ENCODE data around the gene ERG. TPM values are rescaled to one million over a fixed set of nuclear protein-coding genes. Genes with fewer than 3 reads are reported as not detected.

ERG gene
- total RNA-seq, 8 experiments from 2014 or later, result 0.09 to 0.97 (median 0.51) TPM; not detected in 1

- WGBS, 10 experiments, result 51 to 100% (median 89%) methylated on average over 2 to 12 of the region's 12 CpGs
- ATAC-seq (replicated peaks in 6 of 8), result no peak
- in situ Hi-C loops (cut with MboI; ENCODE audit: low pct_unique_long_range_greater_than_20kb in 2 of 9, low sequenced_read_pairs in 9 of 9, unreplicated experiment in 9 of 9), result no loop called here
- H3K27ac ChIP-seq, result no peak overlapping the region
- peaks cover 4% of the 10 kb centered on the region in 2 donors for H3K4me1 ChIP-seq (replicated peaks in 1 of 2)
- no peak overlapping the region for H3K4me3 ChIP-seq
These were observed 18.4 kb downstream of the ERG start for GRCh38 chr21:38479641-38480525.

DNA sequence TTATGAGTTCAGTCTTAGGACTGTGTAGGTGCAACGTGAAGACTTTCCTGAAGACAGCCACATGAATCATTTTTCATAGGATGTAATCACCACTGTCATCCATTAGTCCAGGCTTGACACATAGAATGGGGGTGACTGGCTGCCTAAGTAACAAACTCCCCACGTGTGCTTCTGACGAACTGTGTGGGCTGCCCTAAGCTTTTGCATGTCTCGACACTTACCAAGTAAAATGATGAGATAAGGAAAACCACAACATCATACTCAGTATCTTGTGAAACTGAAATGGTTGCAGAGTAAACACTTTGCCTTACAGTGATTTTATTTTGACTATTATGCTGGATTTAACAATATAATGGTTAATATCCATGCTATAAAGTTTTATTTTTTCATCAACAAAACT lies 19.5 kb downstream of the ERG start:
- Histone ChIP-seq H3K4me3 (no peak overlapping the region), H3K27ac (no peak overlapping the region), H3K4me1 (replicated peaks in 1 of 2) (peaks cover 4% of the 10 kb centered on the region in 2 donors)
- WGBS, 10 experiments, result 45 to 100% (median 70%) methylated on average over 1 to 4 of the region's 4 CpGs
- ATAC-seq (replicated peaks in 6 of 8), result no peak
- in situ Hi-C loops (cut with MboI; ENCODE audit: low pct_unique_long_range_greater_than_20kb in 2 of 9, low sequenced_read_pairs in 9 of 9, unreplicated experiment in 9 of 9), result no loop called here

DNA sequence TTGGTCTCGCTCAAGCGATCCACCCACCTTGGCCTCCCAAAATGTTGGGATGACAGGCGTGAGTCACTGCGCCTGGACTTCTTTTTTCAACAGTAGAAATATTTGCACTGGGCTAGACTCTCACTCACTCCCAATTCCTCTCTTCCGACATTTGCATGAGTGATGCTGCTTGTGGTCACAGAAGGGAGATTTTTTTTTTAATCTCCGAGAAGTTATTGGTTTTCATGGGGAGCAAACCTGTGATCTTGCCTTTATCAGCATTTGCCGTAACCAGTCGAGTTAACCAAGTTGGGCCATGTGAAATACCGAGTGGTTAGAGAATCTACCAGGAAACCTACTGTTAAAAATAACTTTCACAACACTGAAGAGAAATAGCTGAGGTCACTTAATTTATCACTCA lies 21.1 kb downstream of the ERG start:
- Histone ChIP-seq H3K4me3 (no peak overlapping the region), H3K27ac (no peak overlapping the region), H3K4me1 (replicated peaks in 1 of 2) (peaks cover 4% of the 10 kb centered on the region in 2 donors)
- in situ Hi-C loops (cut with MboI; ENCODE audit: low pct_unique_long_range_greater_than_20kb in 2 of 9, low sequenced_read_pairs in 9 of 9, unreplicated experiment in 9 of 9), result no loop called here
- 80 to 100% (median 92%) methylated on average over 2 to 8 of the region's 9 CpGs; no CpG with 5 or more reads in 1 of the 10 experiments for WGBS, 10 experiments
- no peak for ATAC-seq (replicated peaks in 6 of 8)

- H3K27ac ChIP-seq, result no peak overlapping the region
- ATAC-seq (replicated peaks in 6 of 8), result no peak
- no peak overlapping the region for H3K4me3 ChIP-seq
- in situ Hi-C loops (cut with MboI; ENCODE audit: low pct_unique_long_range_greater_than_20kb in 2 of 9, low sequenced_read_pairs in 9 of 9, unreplicated experiment in 9 of 9), result no loop called here
- peaks cover 4% of the 10 kb centered on the region in 2 donors for H3K4me1 ChIP-seq (replicated peaks in 1 of 2)
- WGBS, 10 experiments, result 49 to 95% (median 76%) methylated on average over 2 to 12 of the region's 12 CpGs; no CpG with 5 or more reads in 2 of the 10 experiments
These were observed 21.9 kb downstream of the ERG start for GRCh38 chr21:38476385-38476784.

DNA sequence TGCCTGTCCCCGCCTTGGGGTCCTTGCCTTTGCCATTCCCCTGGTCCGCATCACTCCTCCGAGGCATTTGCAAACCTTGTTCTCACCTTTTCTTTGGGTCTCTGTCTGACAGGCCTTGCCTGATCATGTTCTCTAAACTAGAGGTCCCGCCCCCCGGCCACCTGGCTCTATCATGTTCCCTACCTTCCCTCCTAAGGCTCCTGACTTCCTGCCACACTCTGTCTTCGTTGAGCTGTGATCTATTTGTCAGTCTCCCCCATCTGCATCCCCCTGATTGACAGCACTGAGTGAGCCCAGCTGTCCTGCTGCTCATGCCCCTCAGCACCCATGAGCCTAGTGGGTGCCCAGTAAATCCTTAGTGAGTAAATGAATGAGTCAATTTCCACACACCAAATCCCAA lies 22.8 kb downstream of the ERG start:
- H3K27ac ChIP-seq, result no peak overlapping the region
- in situ Hi-C loops (cut with MboI; ENCODE audit: low pct_unique_long_range_greater_than_20kb in 2 of 9, low sequenced_read_pairs in 9 of 9, unreplicated experiment in 9 of 9), result no loop called here
- no peak for ATAC-seq (replicated peaks in 6 of 8)

GRCh38 chr21:38474796-38475195 lies 23.5 kb downstream of the ERG start:
- H3K27ac ChIP-seq, result no peak overlapping the region
- 35 to 100% (median 97%) methylated on average over 4 to 8 of the region's 8 CpGs for WGBS, 10 experiments
- H3K4me3 ChIP-seq, result no peak overlapping the region
- in situ Hi-C loops (cut with MboI; ENCODE audit: low pct_unique_long_range_greater_than_20kb in 2 of 9, low sequenced_read_pairs in 9 of 9, unreplicated experiment in 9 of 9), result no loop called here
- no peak for ATAC-seq (replicated peaks in 6 of 8)
- H3K4me1 ChIP-seq (replicated peaks in 1 of 2), result peaks cover 4% of the 10 kb centered on the region in 2 donors

More for the DNA sequence above, 22.8 kb downstream of the ERG start:
- H3K4me1 ChIP-seq (replicated peaks in 1 of 2), result peaks cover 4% of the 10 kb centered on the region in 2 donors
- WGBS, 10 experiments, result 0 to 100% (median 79%) methylated on average over 1 to 5 of the region's 6 CpGs; no CpG with 5 or more reads in 4 of the 10 experiments
- H3K4me3 ChIP-seq, result no peak overlapping the region

GRCh38 chr21:38474124-38474523 lies 24.2 kb downstream of the ERG start:
- H3K27ac ChIP-seq, result no peak overlapping the region
- H3K4me3 ChIP-seq, result no peak overlapping the region
- ATAC-seq (replicated peaks in 6 of 8), result no peak
- in situ Hi-C loops (cut with MboI; ENCODE audit: low pct_unique_long_range_greater_than_20kb in 2 of 9, low sequenced_read_pairs in 9 of 9, unreplicated experiment in 9 of 9), result no loop called here
- WGBS, 10 experiments, result 17 to 100% (median 67%) methylated on average over 1 to 4 of the region's 7 CpGs; no CpG with 5 or more reads in 4 of the 10 experiments
- H3K4me1 ChIP-seq (replicated peaks in 1 of 2), result peaks cover 4% of the 10 kb centered on the region in 2 donors

DNA sequence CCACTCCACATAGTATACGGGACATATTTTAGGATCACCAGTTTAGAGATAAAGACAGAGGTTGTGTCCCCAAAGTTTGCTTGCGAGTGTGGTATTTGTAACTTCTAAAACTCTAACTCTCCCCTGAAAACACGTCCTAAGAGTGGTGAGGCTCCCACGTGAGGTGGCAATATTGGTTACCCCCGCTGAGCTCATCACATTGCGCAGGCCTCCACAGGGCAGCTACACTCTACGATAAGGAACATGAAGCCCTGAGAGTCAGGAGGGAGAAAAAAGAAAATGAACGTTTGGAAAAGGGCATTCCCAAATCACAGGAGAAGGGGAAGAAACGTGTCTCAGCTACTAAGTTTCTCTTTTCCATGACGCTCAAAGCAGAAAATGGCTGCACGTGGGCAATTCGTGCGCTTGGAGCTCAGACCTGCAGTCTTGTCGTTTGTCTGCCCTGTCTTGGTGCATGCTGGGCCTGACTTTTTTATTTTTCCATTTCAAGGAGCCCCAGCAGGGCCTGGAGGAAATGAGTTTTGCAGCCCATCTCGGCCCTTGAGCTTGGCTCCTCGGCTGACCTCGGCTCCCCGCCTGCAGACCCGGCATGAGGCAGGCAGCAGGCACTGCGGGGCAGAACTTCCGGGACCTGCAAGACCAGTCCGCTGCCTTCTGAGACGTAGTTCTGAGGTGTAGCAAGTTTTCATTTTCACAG lies 25.7 kb downstream of the ERG start:
- peaks cover 4% of the 10 kb centered on the region in 2 donors for H3K4me1 ChIP-seq (replicated peaks in 1 of 2)
- WGBS, 10 experiments, result 39 to 100% (median 74%) methylated on average over 1 to 19 of the region's 23 CpGs; no CpG with 5 or more reads in 2 of the 10 experiments
- no peak overlapping the region for H3K4me3 ChIP-seq
- ATAC-seq (replicated peaks in 6 of 8), result no peak
- no peak overlapping the region for H3K27ac ChIP-seq
- in situ Hi-C loops (cut with MboI; ENCODE audit: low pct_unique_long_range_greater_than_20kb in 2 of 9, low sequenced_read_pairs in 9 of 9, unreplicated experiment in 9 of 9), result no loop called here

DNA sequence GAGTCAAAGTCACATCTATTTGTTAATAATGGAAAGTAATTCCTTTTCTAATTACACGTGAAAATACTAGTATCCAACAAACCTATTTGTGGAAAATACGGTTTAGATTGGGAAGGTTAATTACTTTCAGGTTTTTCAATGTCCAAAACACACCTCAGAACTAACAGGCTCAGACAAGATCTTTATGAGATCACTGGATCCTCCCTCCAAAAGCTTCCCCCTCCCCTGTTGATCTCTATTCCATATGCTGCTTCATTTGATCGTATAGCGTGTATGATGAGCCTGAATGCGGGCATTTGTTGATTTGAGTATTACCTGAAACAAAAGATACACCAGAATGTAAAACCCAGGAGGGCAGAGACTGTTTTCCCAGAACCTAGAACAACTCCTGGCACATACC lies 26.5 kb downstream of the ERG start:
- Histone ChIP-seq H3K4me3 (no peak overlapping the region), H3K27ac (no peak overlapping the region), H3K4me1 (replicated peaks in 1 of 2) (peaks cover 4% of the 10 kb centered on the region in 2 donors)
- WGBS, 10 experiments, result 69 to 100% (median 93%) methylated on average over 2 to 5 of the region's 5 CpGs
- in situ Hi-C loops (cut with MboI; ENCODE audit: low pct_unique_long_range_greater_than_20kb in 2 of 9, low sequenced_read_pairs in 9 of 9, unreplicated experiment in 9 of 9), result no loop called here
- no peak for ATAC-seq (replicated peaks in 6 of 8)

DNA sequence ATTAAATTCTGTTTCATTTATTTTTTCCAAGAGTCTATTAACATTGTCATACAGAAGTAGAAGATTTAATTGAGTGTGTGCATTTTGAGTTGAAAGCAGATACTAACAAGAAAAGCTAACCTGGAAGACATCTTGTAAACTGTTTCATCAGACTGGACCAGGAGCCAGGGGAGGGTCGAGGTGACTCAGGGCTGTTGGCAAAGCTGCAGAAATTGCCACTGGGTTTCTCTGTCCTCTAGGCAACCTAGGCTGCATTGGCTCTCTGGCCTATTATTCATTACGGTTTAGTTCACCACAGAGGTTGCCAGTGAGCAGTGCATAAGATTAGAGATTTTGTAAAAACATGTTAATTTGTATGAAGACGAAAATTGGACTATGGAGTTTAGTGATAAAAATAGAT lies 27.5 kb downstream of the ERG start:
- no peak overlapping the region for H3K27ac ChIP-seq
- WGBS, 10 experiments, result 13 to 94% (median 75%) methylated on average over 1 to 3 of the region's 3 CpGs
- no peaks in the 10 kb centered on the region for H3K4me1 ChIP-seq (replicated peaks in 1 of 2)
- peak in 4 of 8 experiments; percentile 22 to 97 (median 74) for ATAC-seq (replicated peaks in 6 of 8)
- H3K4me3 ChIP-seq, result no peak overlapping the region
- in situ Hi-C loops (cut with MboI; ENCODE audit: low pct_unique_long_range_greater_than_20kb in 2 of 9, low sequenced_read_pairs in 9 of 9, unreplicated experiment in 9 of 9), result no loop called here

- peak in 4 of 8 experiments; percentile 8 to 94 (median 67) for ATAC-seq (replicated peaks in 6 of 8)
- no peak overlapping the region for H3K27ac ChIP-seq
- in situ Hi-C loops (cut with MboI; ENCODE audit: low pct_unique_long_range_greater_than_20kb in 2 of 9, low sequenced_read_pairs in 9 of 9, unreplicated experiment in 9 of 9), result no loop called here
- H3K4me1 ChIP-seq (replicated peaks in 1 of 2), result no peaks in the 10 kb centered on the region
- 0 to 80% (median 61%) methylated on average over 1 of the region's 1 CpG; no CpG with 5 or more reads in 4 of the 10 experiments for WGBS, 10 experiments
- H3K4me3 ChIP-seq, result no peak overlapping the region
These were observed 28.6 kb downstream of the ERG start for GRCh38 chr21:38469642-38470041.

GRCh38 chr21:38468989-38469388 lies 29.3 kb downstream of the ERG start:
- WGBS, 10 experiments, result 0 to 90% (median 44%) methylated on average over 1 to 4 of the region's 4 CpGs; no CpG with 5 or more reads in 2 of the 10 experiments
- Histone ChIP-seq H3K4me3 (no peak overlapping the region), H3K27ac (no peak overlapping the region), H3K4me1 (replicated peaks in 1 of 2) (no peaks in the 10 kb centered on the region)
- ATAC-seq (replicated peaks in 6 of 8), result peak in 3 of 8 experiments; percentile 27 to 76 (median 60)
- in situ Hi-C loops (cut with MboI; ENCODE audit: low pct_unique_long_range_greater_than_20kb in 2 of 9, low sequenced_read_pairs in 9 of 9, unreplicated experiment in 9 of 9), result no loop called here

- no peak for ATAC-seq (replicated peaks in 6 of 8)
- in situ Hi-C loops (cut with MboI; ENCODE audit: low pct_unique_long_range_greater_than_20kb in 2 of 9, low sequenced_read_pairs in 9 of 9, unreplicated experiment in 9 of 9), result no loop called here
- WGBS, 10 experiments, result 81 to 100% (median 92%) methylated on average over 1 to 4 of the region's 4 CpGs; no CpG with 5 or more reads in 2 of the 10 experiments
These were observed 30.4 kb downstream of the ERG start for GRCh38 chr21:38467911-38468310.

More at GRCh38 chr21:38467911-38468310, 30.4 kb downstream of the ERG start:
- no peak overlapping the region for H3K4me3 ChIP-seq
- H3K4me1 ChIP-seq (replicated peaks in 1 of 2), result no peaks in the 10 kb centered on the region
- no peak overlapping the region for H3K27ac ChIP-seq

Measured in motor neuron (in vitro differentiated cells).